Naive thymus-derived CD4-positive, alpha-beta T cell (primary cell): Measurements from ENCODE around the gene ZNF577. TPM values are rescaled to one million over a fixed set of nuclear protein-coding genes. Genes with fewer than 3 reads are reported as not detected.

ENCODE experiments used
- ATAC-seq: fragments of 150-1000 bp; cut with Tn5 transposase; 2 replicates; pipeline ENCODE4 v1.10.0; 2021; ENCODE audit warnings: mild to moderate bottlenecking, moderate library complexity
- CTCF ChIA-PET: fragments of 350-600 bp; sonication (Branson Sonifier 250); formaldehyde crosslinking; loops from one replicate; lab custom pipeline; 2021; ENCODE audit warnings: antibody characterized with exemption; lab: Charles Lee
- POLR2A ChIA-PET: fragments of 350-600 bp; sonication (Branson Sonifier 250); formaldehyde crosslinking; loops from one replicate; lab custom pipeline; 2021; ENCODE audit warnings: antibody characterized with exemption, inconsistent platforms; lab: Charles Lee
- DNase-seq, 9 donors: peaks; one replicate each; pipeline versions ENCODE4 v3.0.0 to v3.0.0-alpha.2; 2020 to 2022; ENCODE audit warnings: mixed read lengths in 1 of 9
- H3K27ac ChIP-seq: one replicate; pipeline ENCODE4 v1.7.0; 2013; ENCODE audit warnings: mild to moderate bottlenecking, low read depth, low read length, moderate library complexity
- H3K27me3 ChIP-seq, 2 donors: one replicate each; pipeline ENCODE4 v1.7.0; 2013; ENCODE audit warnings: low read length in 2 of 2, mild to moderate bottlenecking in 2 of 2, moderate library complexity in 2 of 2; ENCODE audit not compliant: control insufficient read depth in 2 of 2, insufficient read depth in 2 of 2
- H3K36me3 ChIP-seq, 3 experiments: 1 replicate in 2 of 3; 2 replicates in 1 of 3; pipeline ENCODE4 v1.7.0; 2013; ENCODE audit warnings: low read length in 3 of 3, mild to moderate bottlenecking in 3 of 3, moderate library complexity in 1 of 3; ENCODE audit not compliant: insufficient read depth in 3 of 3, control insufficient read depth in 2 of 3
- H3K4me1 ChIP-seq, 2 donors: one replicate each; pipeline ENCODE4 v1.7.0; 2013; ENCODE audit warnings: low read length in 2 of 2, mild to moderate bottlenecking in 2 of 2, moderate library complexity in 1 of 2; ENCODE audit not compliant: control insufficient read depth in 2 of 2, insufficient read depth in 2 of 2
- H3K4me3 ChIP-seq: 2 replicates; pipeline ENCODE4 v1.7.0; 2013; ENCODE audit warnings: mild to moderate bottlenecking, low read length
- H3K9me3 ChIP-seq, 3 experiments: 1 replicate in 2 of 3; 2 replicates in 1 of 3; pipeline ENCODE4 v1.7.0; 2013; ENCODE audit warnings: low read length in 3 of 3; ENCODE audit not compliant: control insufficient read depth in 2 of 3
- H3K27ac Mint-ChIP-seq, 9 donors: one replicate each; pipeline ENCODE4 v1.8.0; 2020 to 2022; ENCODE audit warnings: mixed read lengths in 9 of 9, mild to moderate bottlenecking in 8 of 9, moderate library complexity in 5 of 9, inconsistent platforms in 2 of 9
- H3K27me3 Mint-ChIP-seq, 5 donors: one replicate each; pipeline ENCODE4 v1.8.0; 2021 to 2022; ENCODE audit warnings: mixed read lengths in 5 of 5, mild to moderate bottlenecking in 1 of 5
- H3K36me3 Mint-ChIP-seq, 5 donors: one replicate each; pipeline ENCODE4 v1.8.0; 2020 to 2022; ENCODE audit warnings: mixed read lengths in 5 of 5, mild to moderate bottlenecking in 3 of 5, inconsistent platforms in 1 of 5
- H3K4me1 Mint-ChIP-seq, 7 donors: one replicate each; pipeline ENCODE4 v1.8.0; 2020 to 2022; ENCODE audit warnings: mixed read lengths in 7 of 7, mild to moderate bottlenecking in 3 of 7, inconsistent platforms in 1 of 7
- H3K4me3 Mint-ChIP-seq, 10 donors: one replicate each; pipeline ENCODE4 v1.8.0; 2020 to 2022; ENCODE audit warnings: mild to moderate bottlenecking in 10 of 10, mixed read lengths in 10 of 10, moderate library complexity in 6 of 10, inconsistent platforms in 2 of 10
- H3K9me3 Mint-ChIP-seq, 11 donors: one replicate each; pipeline ENCODE4 v1.8.0; 2020 to 2022; ENCODE audit warnings: mixed read lengths in 11 of 11, mild to moderate bottlenecking in 4 of 11, inconsistent platforms in 1 of 11, moderate library complexity in 1 of 11
- intact Hi-C, 2 donors: fragments of 100-400 bp; cut with micrococcal nuclease; formaldehyde crosslinking; loops; one replicate each; pipeline ENCODE4 v1.15.1; 2023
- polyA plus RNA-seq, 2 donors: library from polyadenylated mRNA; unstranded; fragments of 300-500 nt; fragmentation: Illumina TruSeq; gene quantifications; one replicate each; pipeline ENCODE4 v1.2.3, GENCODE V29; 2021
- total RNA-seq, 6 experiments: library from RNA in 5 of 6; stranded (reverse) in 5 of 6; gene quantifications; 1 replicate in 5 of 6; 2 replicates in 1 of 6; pipeline ENCODE4 v1.2.3 and lab custom pipeline; 2021 to 2026

ZNF577 gene
- total RNA-seq = 10 to 100 TPM in 3 of 5 experiments, 1 to 10 TPM in 2; 7.7 to 28.5 (median 13.3) TPM
- 1 to 10 TPM; 3.7 to 6.5 TPM for polyA plus RNA-seq
- 11.2 reads per million, percentile 38 among the genes with 10 or more reads in this experiment for total RNA-seq (lab: John Stamatoyannopoulos, UW)

DNA sequence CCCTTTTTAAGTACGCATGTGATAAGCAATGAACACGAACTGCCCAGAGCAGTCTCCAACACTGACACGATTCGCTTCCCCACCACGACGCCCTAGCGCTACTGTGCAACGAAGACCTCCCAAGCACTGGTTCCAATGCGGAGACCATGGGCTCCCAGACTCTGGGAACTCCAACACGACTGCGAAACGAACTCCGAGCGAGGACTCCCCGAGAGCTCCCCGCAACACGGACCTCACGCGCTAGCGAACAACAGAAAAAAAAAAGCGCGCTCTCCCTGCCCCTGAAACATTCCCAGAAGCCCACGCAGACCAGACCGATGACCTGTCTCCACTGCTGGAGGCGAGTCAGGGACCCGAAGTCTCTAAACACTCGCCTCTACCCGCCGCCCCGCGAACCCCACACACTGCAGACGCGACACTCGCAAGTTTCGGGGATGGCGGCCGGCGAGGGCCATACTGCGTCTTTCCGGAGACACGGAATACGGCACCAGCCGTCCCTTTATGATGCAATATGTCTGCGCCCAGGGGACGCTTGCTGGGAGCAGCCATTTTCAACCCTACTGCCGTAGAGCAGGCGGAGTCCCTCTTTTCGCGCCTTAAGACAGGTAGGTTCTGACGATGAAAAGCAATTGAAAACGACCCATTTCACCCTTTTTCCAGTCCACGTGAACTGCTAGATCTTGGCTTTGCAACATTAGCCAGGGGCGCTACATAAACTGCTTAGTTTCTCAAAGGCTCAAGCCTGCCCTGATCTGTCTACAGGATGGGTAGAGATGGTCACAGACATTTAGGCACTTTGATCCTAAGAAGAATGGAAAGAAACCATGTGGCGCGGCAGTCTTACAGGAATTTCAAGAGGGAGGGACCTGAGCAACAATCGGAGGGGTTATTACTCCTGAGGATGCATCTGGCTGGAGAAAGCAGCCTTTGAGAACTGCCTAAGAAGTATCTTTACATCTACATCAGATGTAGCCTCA lies at the start of gene ZNF577:
Gene ZNF577, minus strand, starts transcription at position 430 of the 977 bp plus-strand sequence. CDS start 7,569 bp downstream, outside the sequence.
- Histone ChIP-seq H3K4me1 (no peaks in the 10 kb centered on the region), H3K27ac (no peak within 1 kb of the TSS), H3K4me3 (peak within 1 kb of the TSS; percentile 42), H3K9me3 (peaks cover 28 to 95% (median 57%) of the 10 kb centered on the region in 3 experiments), H3K27me3 (no peaks in the 10 kb centered on the region), H3K36me3 (peaks cover 15 to 59% (median 19%) of the 10 kb centered on the region in 3 experiments)
- peaks cover 4 to 97% (median 81%) of the 10 kb centered on the region in 11 donors for H3K9me3 Mint-ChIP-seq
- POLR2A ChIA-PET = no interaction called here
- peak within 1 kb of the TSS; percentile 23 to 95 (median 90) for H3K4me3 Mint-ChIP-seq
- H3K4me1 Mint-ChIP-seq = peaks cover 0 to 14% (median 0%) of the 10 kb centered on the region in 7 donors
- H3K27ac Mint-ChIP-seq = peak within 1 kb of the TSS in 8 of 9 donors; percentile 56 to 96 (median 83)
- no peaks in the 10 kb centered on the region for H3K27me3 Mint-ChIP-seq
- intact Hi-C loops = no loop called here
- peaks cover 43 to 81% (median 76%) of the 10 kb centered on the region in 5 donors for H3K36me3 Mint-ChIP-seq
- ATAC-seq = peak; percentile 96
- DNase-seq = peak in 8 of 9 donors; percentile 37 to 72 (median 63)
- CTCF ChIA-PET = no interaction called here

DNA sequence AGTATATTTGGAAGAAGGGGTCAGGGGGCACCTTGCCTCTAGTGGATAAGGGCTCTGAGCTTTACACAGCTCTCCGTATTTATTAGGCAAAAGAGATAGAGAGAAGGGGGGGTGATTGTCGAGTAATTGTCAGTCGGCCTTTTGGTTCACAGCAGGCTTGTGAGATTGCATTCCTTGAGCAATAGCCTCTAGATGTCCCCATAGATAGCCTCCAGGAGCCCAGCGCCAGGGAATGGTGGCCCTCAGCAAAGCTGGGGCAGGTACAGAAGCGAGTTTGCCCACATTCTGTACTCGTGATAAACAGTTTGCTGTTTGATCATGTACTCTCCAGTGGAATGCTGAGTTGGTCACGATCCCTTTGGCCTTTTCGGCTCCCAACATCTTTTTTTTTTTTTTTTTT lies 44.2 kb upstream of the ZNF577 start:
- H3K9me3 Mint-ChIP-seq = peaks cover 10 to 95% (median 56%) of the 10 kb centered on the region in 11 donors
- POLR2A ChIA-PET = no interaction called here

DNA sequence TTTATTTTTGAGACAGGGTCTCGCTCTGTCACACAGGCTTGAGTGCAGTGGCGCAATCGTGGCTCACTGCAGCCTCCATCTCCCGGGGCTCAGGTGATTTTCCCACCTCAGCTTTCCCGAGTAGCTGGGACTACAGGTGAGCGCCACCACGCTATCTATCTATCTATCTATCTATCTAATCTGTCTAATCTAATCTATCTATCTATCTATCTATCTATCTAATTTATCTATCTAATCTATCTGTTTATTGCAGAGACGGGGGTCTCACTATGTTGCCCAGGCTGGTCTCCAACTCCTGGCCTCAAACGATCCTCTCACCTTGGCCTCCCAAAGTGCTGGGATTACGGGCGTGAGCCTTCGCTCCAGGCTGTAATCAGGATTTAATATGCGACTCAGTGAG lies 40.1 kb upstream of the ZNF577 start:
- Mint-ChIP-seq H3K9me3 (peaks cover 7 to 95% (median 56%) of the 10 kb centered on the region in 11 donors), H3K27me3 (no peaks in the 10 kb centered on the region), H3K36me3 (peaks cover 34 to 59% (median 55%) of the 10 kb centered on the region in 5 donors), H3K4me3 (peak overlapping the region; percentile 90 to 100 (median 97)), H3K4me1 (peaks cover 19 to 41% (median 36%) of the 10 kb centered on the region in 7 donors), H3K27ac (peak overlapping the region; percentile 87 to 96 (median 92))
- H3K36me3 ChIP-seq = peaks cover 0 to 37% (median 4%) of the 10 kb centered on the region in 3 experiments
- peaks cover 0 to 21% (median 0%) of the 10 kb centered on the region in 3 experiments for H3K9me3 ChIP-seq
- CTCF ChIA-PET = no interaction called here
- no peak for DNase-seq
- peak overlapping the region; percentile 70 for H3K4me3 ChIP-seq
- H3K27me3 ChIP-seq = no peaks in the 10 kb centered on the region
- H3K27ac ChIP-seq = peak overlapping the region; percentile 77
- ATAC-seq = no peak
- H3K4me1 ChIP-seq = peaks cover 4% of the 10 kb centered on the region in 2 donors
- intact Hi-C loops = loop anchor here (1.0 to 10.0 kb wide), 10 partner anchors 23 to 1175 kb away; partner anchors contain the start of genes ZNF350 (in 2 of the 2), ZNF614 (in 2 of the 2), ZNF615 (in 2 of the 2) and ZNF649 (in 2 of the 2)
- POLR2A ChIA-PET = interaction anchor here (0.7 kb wide), 1 partner anchor 347 kb away, joined by 3 read pairs; no protein-coding TSS in a partner anchor

More for the DNA sequence above, 44.2 kb upstream of the ZNF577 start:
- no peak overlapping the region for H3K27ac ChIP-seq
- no peak overlapping the region for H3K27ac Mint-ChIP-seq
- CTCF ChIA-PET = no interaction called here
- intact Hi-C loops = no loop called here
- peaks cover under 1 to 70% (median 15%) of the 10 kb centered on the region in 3 experiments for H3K36me3 ChIP-seq
- H3K4me1 ChIP-seq = peaks cover 0 to 4% of the 10 kb centered on the region in 2 donors
- DNase-seq (no peak), ATAC-seq (no peak)
- no peak overlapping the region for H3K4me3 ChIP-seq
- H3K27me3 Mint-ChIP-seq = no peaks in the 10 kb centered on the region
- peaks cover 36 to 87% (median 83%) of the 10 kb centered on the region in 5 donors for H3K36me3 Mint-ChIP-seq
- H3K9me3 ChIP-seq = peaks cover under 1 to 48% (median 13%) of the 10 kb centered on the region in 3 experiments
- H3K27me3 ChIP-seq = no peaks in the 10 kb centered on the region
- no peak overlapping the region for H3K4me3 Mint-ChIP-seq
- peaks cover 13 to 35% (median 29%) of the 10 kb centered on the region in 7 donors for H3K4me1 Mint-ChIP-seq

DNA sequence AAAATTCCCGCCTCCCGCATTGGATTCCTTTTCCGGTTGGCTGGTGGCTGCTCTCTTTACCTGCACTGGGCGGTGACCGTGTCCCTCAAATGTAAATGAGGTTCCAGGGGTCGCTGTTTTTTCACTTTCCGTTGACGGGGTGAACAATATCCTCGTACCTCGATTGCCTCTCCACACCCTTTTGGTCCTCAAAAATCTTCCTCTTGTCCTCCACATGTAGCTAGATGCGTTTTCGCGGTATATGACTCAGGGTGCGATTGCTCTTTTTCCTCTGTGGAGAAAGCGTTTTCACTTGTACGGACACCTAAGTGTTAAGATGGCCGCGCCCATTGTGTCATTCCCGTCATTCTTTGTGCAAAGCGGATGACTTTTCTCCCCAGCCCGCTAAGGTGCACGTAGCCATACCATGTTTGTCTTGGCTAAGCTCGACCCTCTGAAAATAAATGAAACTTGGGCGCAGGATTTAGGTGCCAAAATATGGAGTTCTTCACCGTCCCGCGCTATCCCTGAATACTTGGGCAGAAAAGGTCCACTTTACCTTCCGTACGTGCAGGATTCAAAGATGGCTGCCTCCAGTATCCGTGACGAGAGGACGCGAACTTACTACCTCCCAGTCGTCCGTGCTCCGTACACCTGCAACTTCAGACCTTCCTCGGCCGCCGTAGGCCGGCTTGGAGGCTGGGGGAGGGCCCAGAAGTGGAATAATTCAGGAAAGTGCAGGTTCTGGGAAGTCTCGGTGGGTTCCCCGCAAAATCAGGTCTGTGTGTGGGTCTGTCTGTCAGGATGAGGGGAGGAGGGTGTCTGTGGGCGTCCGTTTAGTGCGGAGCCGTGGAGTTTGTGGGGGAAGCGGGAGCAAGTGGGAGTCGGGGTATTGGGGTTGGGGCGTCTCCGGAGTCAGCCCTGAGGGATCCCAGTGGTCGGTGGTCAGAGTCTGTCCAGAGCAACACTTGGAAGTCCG lies 39.3 kb upstream of the ZNF577 start, which contains the start of gene ZNF613:
Gene ZNF613, plus strand, starts transcription at position 689 of the 958 bp plus-strand sequence. CDS start 8,749 bp downstream, outside the sequence.
- ChIA-PET POLR2A (interaction anchor here (0.5 to 1.1 kb wide), 5 partner anchors 10 to 73 kb away, joined by 3 to 4 read pairs (median 3); partner anchors contain the start of gene ZNF350), CTCF (no interaction called here)
- H3K9me3 ChIP-seq = peaks cover 0 to 27% (median 8%) of the 10 kb centered on the region in 3 experiments
- H3K4me3 Mint-ChIP-seq = peak within 1 kb of the TSS; percentile 90 to 100 (median 97)
- H3K27me3 ChIP-seq = no peaks in the 10 kb centered on the region
- no peaks in the 10 kb centered on the region for H3K27me3 Mint-ChIP-seq
- H3K4me1 Mint-ChIP-seq = peaks cover 19 to 41% (median 36%) of the 10 kb centered on the region in 7 donors
- peaks cover 4% of the 10 kb centered on the region in 2 donors for H3K4me1 ChIP-seq
- H3K36me3 Mint-ChIP-seq = peaks cover 34 to 56% (median 54%) of the 10 kb centered on the region in 5 donors
- peaks cover 7 to 96% (median 61%) of the 10 kb centered on the region in 11 donors for H3K9me3 Mint-ChIP-seq
- peak within 1 kb of the TSS; percentile 87 to 96 (median 92) for H3K27ac Mint-ChIP-seq
- DNase-seq = peak; percentile 65 to 87 (median 83)
- H3K27ac ChIP-seq = peak within 1 kb of the TSS; percentile 77
- H3K36me3 ChIP-seq = peaks cover 0 to 29% (median 0%) of the 10 kb centered on the region in 3 experiments
- peak within 1 kb of the TSS; percentile 70 for H3K4me3 ChIP-seq
- intact Hi-C loops = loop anchor here (1.0 to 10.0 kb wide), 11 partner anchors 22 to 1176 kb away; partner anchors contain the start of genes ZNF350 (in 2 of the 2), ZNF614 (in 2 of the 2), ZNF615 (in 2 of the 2) and ZNF649 (in 2 of the 2)
- ATAC-seq = peak; percentile 92

DNA sequence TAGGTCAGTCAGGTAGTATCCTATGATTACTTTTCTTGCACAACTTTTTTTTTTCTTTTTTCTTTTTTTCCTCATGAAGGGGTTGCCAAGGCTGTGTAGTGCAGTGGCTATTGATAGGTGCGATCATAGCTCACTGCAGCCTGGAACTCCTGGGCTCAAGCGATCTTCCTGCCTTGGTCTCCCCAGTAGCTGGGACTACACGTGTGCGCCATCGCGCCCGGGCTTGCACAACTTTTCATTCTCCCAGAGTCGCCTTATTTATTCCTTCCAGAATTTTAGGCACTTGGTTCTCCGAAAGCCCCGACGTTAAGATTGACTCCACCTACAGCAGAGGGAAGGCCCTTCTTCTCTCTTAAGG lies 38.7 kb upstream of the ZNF577 start:
- peaks cover 4 to 96% (median 63%) of the 10 kb centered on the region in 11 donors for H3K9me3 Mint-ChIP-seq
- no peak for ATAC-seq
- intact Hi-C loops = loop anchor here (1.0 to 10.0 kb wide), 3 partner anchors 213 to 438 kb away; partner anchors contain the start of genes PPP2R1A (in 1 of the 2), ZNF616 (in 1 of the 2) and ZNF880 (in 1 of the 2)

More for the DNA sequence above, 38.7 kb upstream of the ZNF577 start:
- ChIA-PET CTCF (no interaction called here), POLR2A (interaction anchor here (0.5 to 1.1 kb wide), 6 partner anchors 9 to 74 kb away, joined by 3 to 4 read pairs (median 3); partner anchors contain the start of gene ZNF350)
- Mint-ChIP-seq H3K36me3 (peaks cover 29 to 54% (median 47%) of the 10 kb centered on the region in 5 donors), H3K27ac (peak overlapping the region; percentile 87 to 96 (median 92)), H3K4me3 (peak overlapping the region; percentile 90 to 100 (median 97)), H3K4me1 (peaks cover 19 to 40% (median 36%) of the 10 kb centered on the region in 7 donors), H3K27me3 (no peaks in the 10 kb centered on the region)
- Histone ChIP-seq H3K4me1 (peaks cover 4% of the 10 kb centered on the region in 2 donors), H3K36me3 (peaks cover 0 to 22% (median 0%) of the 10 kb centered on the region in 3 experiments), H3K4me3 (peak overlapping the region; percentile 70), H3K27me3 (no peaks in the 10 kb centered on the region), H3K27ac (peak overlapping the region; percentile 77), H3K9me3 (peaks cover 0 to 28% (median 13%) of the 10 kb centered on the region in 3 experiments)
- DNase-seq = no peak
